Liver (tissue), 3 donors: Measurements from ENCODE around the gene PTPRH.

Experiments used
- HNF4A ChIP-seq, 2 donors: conservative IDR thresholded peaks; 2 replicates each; pipeline ENCODE4 v1.6.1; 2016; ENCODE audit warnings: antibody characterized with exemption in 2 of 2, mild to moderate bottlenecking in 2 of 2
- MAX ChIP-seq: IDR thresholded peaks from 2 replicates; pipeline ENCODE4 v1.6.1; 2016; ENCODE audit warnings: antibody characterized with exemption
- YY1 ChIP-seq: IDR thresholded peaks from 2 replicates; pipeline ENCODE4 v1.6.1; 2016; ENCODE audit warnings: antibody characterized with exemption, mild to moderate bottlenecking
- TF ChIP-seq, protein P1 (sequence below): IDR thresholded peaks from 2 replicates; pipeline ENCODE4 v1.6.1; 2016; ENCODE audit warnings: antibody characterized with exemption
- TF ChIP-seq, protein P2 (sequence below): fragments of 150-350 bp; IDR thresholded peaks from 2 replicates; pipeline ENCODE4 v1.5.1; 2017; ENCODE audit warnings: improper control_type of control experiment, low read depth, low read length; ENCODE audit not compliant: missing input control
- TF ChIP-seq, protein P3 (sequence below): IDR thresholded peaks from 2 replicates; pipeline ENCODE4 v1.6.1; 2016; ENCODE audit warnings: antibody characterized with exemption, mild to moderate bottlenecking
- donor health status: healthy.
- donor health status: healthy.

- TF ChIP-seq, protein P1, sequence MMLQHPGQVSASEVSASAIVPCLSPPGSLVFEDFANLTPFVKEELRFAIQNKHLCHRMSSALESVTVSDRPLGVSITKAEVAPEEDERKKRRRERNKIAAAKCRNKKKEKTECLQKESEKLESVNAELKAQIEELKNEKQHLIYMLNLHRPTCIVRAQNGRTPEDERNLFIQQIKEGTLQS, result no peak
- TF ChIP-seq, protein P2, sequence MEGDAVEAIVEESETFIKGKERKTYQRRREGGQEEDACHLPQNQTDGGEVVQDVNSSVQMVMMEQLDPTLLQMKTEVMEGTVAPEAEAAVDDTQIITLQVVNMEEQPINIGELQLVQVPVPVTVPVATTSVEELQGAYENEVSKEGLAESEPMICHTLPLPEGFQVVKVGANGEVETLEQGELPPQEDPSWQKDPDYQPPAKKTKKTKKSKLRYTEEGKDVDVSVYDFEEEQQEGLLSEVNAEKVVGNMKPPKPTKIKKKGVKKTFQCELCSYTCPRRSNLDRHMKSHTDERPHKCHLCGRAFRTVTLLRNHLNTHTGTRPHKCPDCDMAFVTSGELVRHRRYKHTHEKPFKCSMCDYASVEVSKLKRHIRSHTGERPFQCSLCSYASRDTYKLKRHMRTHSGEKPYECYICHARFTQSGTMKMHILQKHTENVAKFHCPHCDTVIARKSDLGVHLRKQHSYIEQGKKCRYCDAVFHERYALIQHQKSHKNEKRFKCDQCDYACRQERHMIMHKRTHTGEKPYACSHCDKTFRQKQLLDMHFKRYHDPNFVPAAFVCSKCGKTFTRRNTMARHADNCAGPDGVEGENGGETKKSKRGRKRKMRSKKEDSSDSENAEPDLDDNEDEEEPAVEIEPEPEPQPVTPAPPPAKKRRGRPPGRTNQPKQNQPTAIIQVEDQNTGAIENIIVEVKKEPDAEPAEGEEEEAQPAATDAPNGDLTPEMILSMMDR, result no peak
- TF ChIP-seq HNF4A (conservative IDR thresholded peaks at IDR 0.05) (no peak), MAX (no peak), YY1 (no peak)
- TF ChIP-seq, protein P3, sequence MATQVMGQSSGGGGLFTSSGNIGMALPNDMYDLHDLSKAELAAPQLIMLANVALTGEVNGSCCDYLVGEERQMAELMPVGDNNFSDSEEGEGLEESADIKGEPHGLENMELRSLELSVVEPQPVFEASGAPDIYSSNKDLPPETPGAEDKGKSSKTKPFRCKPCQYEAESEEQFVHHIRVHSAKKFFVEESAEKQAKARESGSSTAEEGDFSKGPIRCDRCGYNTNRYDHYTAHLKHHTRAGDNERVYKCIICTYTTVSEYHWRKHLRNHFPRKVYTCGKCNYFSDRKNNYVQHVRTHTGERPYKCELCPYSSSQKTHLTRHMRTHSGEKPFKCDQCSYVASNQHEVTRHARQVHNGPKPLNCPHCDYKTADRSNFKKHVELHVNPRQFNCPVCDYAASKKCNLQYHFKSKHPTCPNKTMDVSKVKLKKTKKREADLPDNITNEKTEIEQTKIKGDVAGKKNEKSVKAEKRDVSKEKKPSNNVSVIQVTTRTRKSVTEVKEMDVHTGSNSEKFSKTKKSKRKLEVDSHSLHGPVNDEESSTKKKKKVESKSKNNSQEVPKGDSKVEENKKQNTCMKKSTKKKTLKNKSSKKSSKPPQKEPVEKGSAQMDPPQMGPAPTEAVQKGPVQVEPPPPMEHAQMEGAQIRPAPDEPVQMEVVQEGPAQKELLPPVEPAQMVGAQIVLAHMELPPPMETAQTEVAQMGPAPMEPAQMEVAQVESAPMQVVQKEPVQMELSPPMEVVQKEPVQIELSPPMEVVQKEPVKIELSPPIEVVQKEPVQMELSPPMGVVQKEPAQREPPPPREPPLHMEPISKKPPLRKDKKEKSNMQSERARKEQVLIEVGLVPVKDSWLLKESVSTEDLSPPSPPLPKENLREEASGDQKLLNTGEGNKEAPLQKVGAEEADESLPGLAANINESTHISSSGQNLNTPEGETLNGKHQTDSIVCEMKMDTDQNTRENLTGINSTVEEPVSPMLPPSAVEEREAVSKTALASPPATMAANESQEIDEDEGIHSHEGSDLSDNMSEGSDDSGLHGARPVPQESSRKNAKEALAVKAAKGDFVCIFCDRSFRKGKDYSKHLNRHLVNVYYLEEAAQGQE, result no peak
Measured at GRCh38 chr19:55245236-55245904, 36.1 kb upstream of the PTPRH start.
